CD1c-positive myeloid dendritic cell (primary cell): ENCODE measurements around the gene AP3B1.

ENCODE experiments used
- DNase-seq: peaks from one replicate; pipeline ENCODE4 v3.0.0-alpha.2; 2016; ENCODE audit errors: extremely low spot score

Gene AP3B1

DNA sequence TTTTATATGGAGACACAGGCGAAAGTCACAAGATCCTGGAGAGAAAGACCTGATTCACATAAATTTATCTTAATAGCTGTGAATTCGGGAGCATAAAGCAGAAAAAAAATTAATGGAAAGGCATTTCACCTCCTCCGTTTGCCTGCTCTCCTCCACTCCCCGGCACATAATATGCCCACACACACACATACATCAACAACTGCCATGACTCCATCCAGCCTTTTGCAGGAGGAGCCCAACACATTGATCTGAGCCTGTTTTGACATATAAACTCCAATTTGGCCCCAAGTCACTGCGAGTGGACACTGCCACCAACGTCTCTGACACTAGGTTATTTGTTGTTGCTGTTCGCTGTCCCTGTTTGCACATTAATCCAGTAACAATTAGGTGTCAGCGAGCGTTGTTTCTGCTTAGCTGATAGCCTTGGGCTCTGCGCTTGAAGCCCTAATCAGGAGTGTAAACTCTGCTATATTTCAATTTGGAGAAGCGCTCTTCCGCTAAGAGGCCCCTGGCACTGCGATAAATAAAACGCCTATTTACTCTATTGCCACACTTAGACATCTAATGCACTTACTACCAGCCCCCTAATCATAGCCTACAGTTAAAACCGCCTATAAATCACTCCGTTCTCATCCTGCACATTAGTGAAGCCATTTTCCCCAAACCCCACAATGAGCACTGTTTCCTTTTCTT is 322.6 kb downstream of the AP3B1 start:
- DNase-seq, result no peak

GRCh38 chr5:77970891-77971290 is 323.6 kb downstream of the AP3B1 start:
- DNase-seq, result no peak

DNA sequence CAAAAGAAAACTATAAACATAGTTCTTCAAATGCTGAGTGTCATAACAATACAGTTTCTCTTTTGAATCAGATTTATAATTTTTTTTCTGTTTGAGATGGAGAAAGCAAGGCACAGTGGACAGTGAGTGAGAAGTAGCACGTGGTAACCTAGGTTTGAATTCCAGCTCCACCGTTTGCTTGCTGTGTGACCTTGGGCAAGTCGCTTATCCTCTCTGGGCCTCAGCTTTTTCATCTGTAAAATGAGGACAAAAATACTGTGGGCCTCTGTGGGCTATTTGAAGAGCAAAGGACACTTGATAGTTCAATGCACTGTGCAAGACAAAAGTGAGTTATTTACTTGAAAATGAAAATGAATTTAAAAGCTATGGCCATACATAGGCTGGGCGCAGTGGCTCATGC is 330.7 kb downstream of the AP3B1 start:
- DNase-seq, result no peak

- no peak for DNase-seq
Measured at GRCh38 chr5:77960863-77961396, 333.6 kb downstream of the AP3B1 start.

DNA sequence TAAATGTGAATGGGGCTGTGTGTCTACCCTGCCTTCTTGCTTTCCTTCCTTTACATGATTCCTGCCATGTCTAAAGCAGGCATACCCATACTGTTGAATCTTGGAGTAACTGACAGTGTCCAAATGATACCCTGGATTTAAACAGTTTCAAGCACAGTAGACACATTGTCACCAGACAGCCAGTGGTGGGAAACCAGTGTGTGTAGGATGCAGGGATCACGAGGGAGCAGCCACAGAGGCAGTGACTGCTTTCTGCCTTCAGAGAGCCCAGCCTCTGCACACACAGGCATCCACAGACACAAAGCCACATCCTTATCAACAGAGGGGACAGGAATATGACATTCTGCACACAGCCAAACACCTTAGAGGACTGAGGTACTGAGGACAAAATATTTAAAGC is 334.2 kb downstream of the AP3B1 start:
- no peak for DNase-seq

- no peak for DNase-seq
Measured at GRCh38 chr5:77958642-77959330, 335.7 kb downstream of the AP3B1 start.

DNA sequence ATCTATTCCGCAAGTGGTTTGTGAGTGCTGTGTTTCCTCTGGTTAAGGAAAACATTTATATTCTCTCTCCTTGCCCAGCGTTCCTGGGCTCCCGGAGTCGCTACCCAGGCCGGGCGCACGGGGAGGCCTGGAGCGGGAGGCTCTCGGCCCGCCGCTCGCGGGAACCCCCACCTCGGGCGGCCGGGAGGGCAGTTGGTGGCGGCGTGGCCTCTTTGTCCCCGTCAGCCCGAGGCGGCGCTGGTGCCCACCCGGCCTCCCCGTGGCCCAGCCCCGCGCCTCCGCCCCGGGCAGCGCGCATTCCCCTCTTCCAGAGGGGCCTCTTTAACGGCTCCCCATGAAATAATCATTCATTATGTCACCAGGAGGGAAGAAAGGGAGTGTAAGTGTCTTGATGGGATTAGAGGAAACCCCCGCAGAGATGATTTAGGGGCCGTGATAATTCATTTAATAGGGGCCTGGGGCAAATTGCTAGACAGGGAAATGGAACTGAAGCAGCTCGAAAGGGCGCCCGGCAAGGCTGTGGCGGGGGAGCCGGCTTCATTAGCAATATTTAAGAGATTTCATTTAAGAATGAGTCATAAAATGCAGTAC is 336.5 kb downstream of the AP3B1 start:
- no peak for DNase-seq

DNA sequence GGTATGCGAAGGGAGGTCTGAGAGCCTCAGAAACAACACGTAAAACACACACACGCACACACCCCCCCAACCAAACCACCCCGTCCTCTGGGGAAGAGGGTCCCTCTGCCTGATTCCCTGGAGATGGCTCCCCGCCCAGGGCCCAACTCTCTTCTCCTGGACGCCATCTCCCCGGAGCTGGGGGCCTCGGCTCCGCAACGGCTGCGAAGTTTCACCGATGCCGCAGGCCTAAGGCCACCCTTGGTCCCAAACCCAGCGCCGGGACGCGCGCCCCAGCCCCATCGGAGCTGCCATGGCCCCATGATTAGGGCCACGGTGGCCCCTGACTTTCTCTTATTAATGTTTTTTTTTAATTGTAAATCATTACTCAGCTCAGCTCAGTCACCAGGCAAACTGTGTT is 337.0 kb downstream of the AP3B1 start:
- DNase-seq, result no peak

DNA sequence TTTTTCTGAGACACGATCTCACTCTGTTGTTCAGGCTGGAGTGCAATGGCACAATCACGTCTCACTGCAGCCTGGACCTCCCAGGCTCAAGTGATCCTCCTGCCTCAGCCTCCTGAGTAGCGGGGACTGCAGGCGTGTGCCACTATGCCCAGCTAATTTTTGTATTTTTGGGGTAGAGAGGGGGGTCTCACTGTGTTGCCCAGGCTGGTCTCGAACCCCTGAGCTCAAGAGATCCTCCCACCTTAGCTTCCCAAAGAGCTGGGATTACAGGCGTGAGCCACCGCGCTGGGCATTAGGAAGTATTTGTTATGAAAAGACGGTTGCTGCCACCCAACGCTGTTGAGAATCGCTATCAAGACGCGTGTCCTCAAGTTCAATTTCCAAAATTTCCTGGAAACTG is 337.4 kb downstream of the AP3B1 start:
- no peak for DNase-seq

- DNase-seq, result no peak
Measured at GRCh38 chr5:77955577-77955976, 338.9 kb downstream of the AP3B1 start.

DNA sequence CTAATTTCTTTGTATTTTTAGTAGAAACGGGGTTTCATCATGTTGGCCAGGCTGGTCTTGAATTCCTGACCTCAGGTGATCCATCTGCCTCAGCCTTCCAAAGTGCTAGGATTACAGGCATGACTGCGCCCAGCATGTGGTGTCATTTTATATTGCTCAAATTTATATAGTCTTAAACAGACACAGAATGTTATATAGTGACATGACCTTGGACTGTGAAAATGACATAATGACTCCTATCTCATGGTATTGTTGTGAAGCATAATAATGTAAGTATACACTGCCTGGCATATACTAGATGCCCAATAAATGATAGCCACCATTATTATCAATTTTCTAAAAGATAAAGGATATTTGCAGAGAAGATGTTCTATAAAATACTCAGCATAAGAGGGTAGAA is 341.1 kb downstream of the AP3B1 start:
- DNase-seq, result no peak

DNA sequence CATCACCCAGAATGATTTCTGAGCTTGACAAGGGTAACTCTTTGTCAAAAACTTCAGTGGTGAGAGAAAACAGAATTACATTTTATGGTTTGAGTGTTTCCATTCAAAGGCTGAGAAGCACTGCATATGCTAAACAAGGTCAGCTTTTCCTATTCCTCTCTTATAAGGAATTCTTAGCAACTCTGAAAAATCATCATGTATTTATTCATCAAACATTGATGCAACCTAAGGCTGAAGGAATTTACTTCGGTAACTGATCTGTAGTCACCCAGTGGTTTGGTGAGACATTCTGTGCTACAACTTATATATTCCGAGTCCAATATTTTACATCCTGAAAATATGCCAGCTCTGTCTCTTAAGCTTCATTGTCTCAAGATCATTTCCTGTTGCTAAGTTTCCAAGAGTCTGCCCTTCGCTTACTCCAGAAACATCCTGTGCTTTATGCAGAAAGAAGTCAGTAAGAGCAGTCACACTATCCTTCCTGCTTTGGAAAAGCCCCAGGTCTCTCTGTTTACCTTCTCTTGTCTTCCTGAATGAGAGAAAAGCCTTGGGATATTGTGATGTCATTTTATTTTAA is 341.8 kb downstream of the AP3B1 start:
- DNase-seq, result no peak
